Measurements from ENCODE around the gene CELF1.

- no peak for TF ChIP-seq CTCF (conservative IDR thresholded peaks at IDR 0.05)
- TF ChIP-seq ZFX (IDR thresholded peaks at IDR 0.05), result no peak
These were observed 53.3 kb downstream of the CELF1 start for GRCh38 chr11:47499614-47500013.

All from C4-2B (cell line).